Measurements from ENCODE around the gene LCLAT1.
"Not testable (repeated sequence)": the region's sequence is repeated elsewhere in the genome, so short reads cannot be mapped to it uniquely, and the experiment has no call there.

Gene LCLAT1

GRCh38 chr2:30509716-30510115 is 62.7 kb downstream of the LCLAT1 start:
- no peak for DNase-seq (ENCODE audit: extremely low spot score, insufficient read length, low read depth)
- FAIRE-seq: no peak

- FAIRE-seq (no peak), DNase-seq (ENCODE audit: extremely low spot score, insufficient read length, low read depth) (no peak)
Measured at GRCh38 chr2:30510409-30510808, 63.4 kb downstream of the LCLAT1 start.

GRCh38 chr2:30511122-30512083 is 64.4 kb downstream of the LCLAT1 start:
- FAIRE-seq (no peak), DNase-seq (ENCODE audit: extremely low spot score, insufficient read length, low read depth) (no peak)

GRCh38 chr2:30512243-30512886 is 65.3 kb downstream of the LCLAT1 start:
- no peak for DNase-seq (ENCODE audit: extremely low spot score, insufficient read length, low read depth)
- no peak for FAIRE-seq

GRCh38 chr2:30513649-30514048 is 66.6 kb downstream of the LCLAT1 start:
- FAIRE-seq: peak; percentile 29
- DNase-seq (ENCODE audit: extremely low spot score, insufficient read length, low read depth): not testable (repeated sequence)

- FAIRE-seq (no peak), DNase-seq (ENCODE audit: extremely low spot score, insufficient read length, low read depth) (no peak)
Measured at GRCh38 chr2:30514134-30514847, 67.2 kb downstream of the LCLAT1 start.

- FAIRE-seq (no peak), DNase-seq (ENCODE audit: extremely low spot score, insufficient read length, low read depth) (no peak)
Measured at GRCh38 chr2:30514848-30515435, 67.9 kb downstream of the LCLAT1 start.

GRCh38 chr2:30516166-30516565 is 69.1 kb downstream of the LCLAT1 start:
- no peak for FAIRE-seq
- no peak for DNase-seq (ENCODE audit: extremely low spot score, insufficient read length, low read depth)

GRCh38 chr2:30519796-30520195 is 72.8 kb downstream of the LCLAT1 start:
- FAIRE-seq (no peak), DNase-seq (ENCODE audit: extremely low spot score, insufficient read length, low read depth) (no peak)

- no peak for FAIRE-seq
- DNase-seq (ENCODE audit: extremely low spot score, insufficient read length, low read depth): no peak
Measured at GRCh38 chr2:30522421-30522820, 75.4 kb downstream of the LCLAT1 start.

- FAIRE-seq (no peak), DNase-seq (ENCODE audit: extremely low spot score, insufficient read length, low read depth) (no peak)
Measured at GRCh38 chr2:30527411-30527810, 80.4 kb downstream of the LCLAT1 start.

GRCh38 chr2:30527859-30528258 is 80.8 kb downstream of the LCLAT1 start:
- no peak for DNase-seq (ENCODE audit: extremely low spot score, insufficient read length, low read depth)
- no peak for FAIRE-seq

- no peak for FAIRE-seq
- DNase-seq (ENCODE audit: extremely low spot score, insufficient read length, low read depth): no peak
Measured at GRCh38 chr2:30530346-30530745, 83.3 kb downstream of the LCLAT1 start.

- peak; percentile 70 for FAIRE-seq
- no peak for DNase-seq (ENCODE audit: extremely low spot score, insufficient read length, low read depth)
Measured at GRCh38 chr2:30541680-30542079, 94.6 kb downstream of the LCLAT1 start.

GRCh38 chr2:30545875-30546274 is 98.8 kb downstream of the LCLAT1 start:
- FAIRE-seq: no peak

GRCh38 chr2:30548386-30548785 is 101.3 kb downstream of the LCLAT1 start:
- DNase-seq (ENCODE audit: extremely low spot score, insufficient read length, low read depth): no peak
- FAIRE-seq: no peak

More at GRCh38 chr2:30545875-30546274, 98.8 kb downstream of the LCLAT1 start:
- DNase-seq (ENCODE audit: extremely low spot score, insufficient read length, low read depth): no peak

GRCh38 chr2:30549096-30549495 is 102.0 kb downstream of the LCLAT1 start:
- FAIRE-seq (no peak), DNase-seq (ENCODE audit: extremely low spot score, insufficient read length, low read depth) (no peak)

- DNase-seq (ENCODE audit: extremely low spot score, insufficient read length, low read depth) (no peak), FAIRE-seq (no peak)
Measured at GRCh38 chr2:30559544-30560275, 112.7 kb downstream of the LCLAT1 start.

GRCh38 chr2:30561349-30561748 is 114.3 kb downstream of the LCLAT1 start:
- DNase-seq (ENCODE audit: extremely low spot score, insufficient read length, low read depth): no peak

More at GRCh38 chr2:30561349-30561748, 114.3 kb downstream of the LCLAT1 start:
- no peak for FAIRE-seq

Data from GM18507 (cell line).